ENCODE results near the gene HACD4. TPM values are rescaled to one million over a fixed set of nuclear protein-coding genes. Genes with fewer than 3 reads are reported as not detected.

HACD4 gene
- total RNA-seq, 3 donors from 2014 or later, result 3.3 to 5.1 (median 4.0) TPM

- Histone ChIP-seq H3K27me3 (no peaks in the 10 kb centered on the region), H3K4me1 (no peaks in the 10 kb centered on the region), H3K4me3 (no peak overlapping the region), H3K9me3 (no peaks in the 10 kb centered on the region), H3K36me3 (no peaks in the 10 kb centered on the region), H3K27ac (no peak overlapping the region)
- DNase-seq (ENCODE audit: low spot score in 2 of 2), result no peak
- TF ChIP-seq POLR2A (IDR thresholded peaks at IDR 0.05), result no peak
- TF ChIP-seq POLR2AphosphoS5 (IDR thresholded peaks at IDR 0.05), result no peak
- TF ChIP-seq CTCF (IDR thresholded peaks at IDR 0.05), result no peak
- intact Hi-C loops (cut with DNase I; ENCODE audit: low total_unique reads), result no loop called here
Observed at GRCh38 chr9:21070906-21071305, 39.5 kb upstream of the HACD4 start.

DNA sequence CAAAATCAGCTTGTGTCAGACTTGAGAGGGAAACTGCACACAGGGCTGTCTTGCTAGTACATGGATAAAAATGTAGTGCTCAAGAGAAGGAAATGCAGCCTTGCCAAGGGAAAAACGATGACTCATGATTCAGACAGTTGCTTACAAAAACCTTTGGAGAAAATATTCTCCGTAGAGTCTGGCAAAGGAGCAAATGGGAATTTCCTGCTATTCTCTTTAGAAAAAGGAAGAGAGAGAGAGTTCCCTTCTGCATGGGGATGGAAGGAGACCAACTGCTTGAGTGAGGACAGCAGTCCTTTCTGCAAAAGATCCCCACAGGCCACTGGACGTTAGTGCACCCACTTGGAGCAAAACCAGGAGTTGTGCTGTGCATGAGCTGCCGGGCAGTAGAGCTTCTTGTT lies 38.7 kb upstream of the HACD4 start:
- H3K4me1 ChIP-seq, result no peaks in the 10 kb centered on the region
- no peaks in the 10 kb centered on the region for H3K27me3 ChIP-seq
- peak overlapping the region in 2 of 3 donors; percentile 4 to 44 for H3K4me3 ChIP-seq
- no peaks in the 10 kb centered on the region for H3K9me3 ChIP-seq
- peak in 1 of 2 donors; percentile 23 for DNase-seq (ENCODE audit: low spot score in 2 of 2)
- intact Hi-C loops (cut with DNase I; ENCODE audit: low total_unique reads), result no loop called here
- no peak overlapping the region for H3K27ac ChIP-seq
- no peaks in the 10 kb centered on the region for H3K36me3 ChIP-seq
- TF ChIP-seq CTCF (IDR thresholded peaks at IDR 0.05) (peak in 1 of 3 donors; percentile 13), POLR2AphosphoS5 (IDR thresholded peaks at IDR 0.05) (peak in 1 of 3 donors; percentile 15), POLR2A (IDR thresholded peaks at IDR 0.05) (no peak)

DNA sequence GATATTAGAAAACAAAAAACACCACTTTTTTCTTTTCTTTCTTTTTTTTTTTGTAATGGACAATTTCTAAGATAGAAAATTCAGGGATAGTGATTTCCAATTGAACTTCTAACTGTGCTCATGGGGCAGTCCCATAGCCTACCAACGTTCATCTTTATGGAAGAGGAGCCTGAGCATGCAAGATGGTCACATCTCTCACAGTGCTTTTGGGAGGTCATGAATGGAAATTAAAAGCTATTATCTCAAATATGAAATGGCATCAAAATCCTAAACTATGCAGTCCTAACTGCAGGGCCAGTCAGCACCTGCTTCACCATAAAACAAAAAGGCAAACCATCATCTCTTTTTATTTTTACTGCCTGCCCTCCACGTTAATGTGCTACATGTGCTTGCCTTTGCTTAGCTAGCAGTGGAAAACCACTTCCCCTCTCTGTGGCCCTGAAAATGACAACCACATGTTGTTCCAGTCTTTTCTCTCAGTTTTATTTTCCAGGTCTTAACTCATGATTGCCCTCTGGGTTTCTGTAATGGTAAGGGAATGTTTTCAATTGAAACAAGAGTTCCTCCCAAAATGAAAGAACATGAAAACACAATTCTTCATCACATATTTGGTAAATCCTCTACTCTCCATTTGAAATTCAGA lies 29.6 kb upstream of the HACD4 start:
- H3K9me3 ChIP-seq, result no peaks in the 10 kb centered on the region
- H3K27ac ChIP-seq, result no peak overlapping the region
- H3K36me3 ChIP-seq, result no peaks in the 10 kb centered on the region
- no peaks in the 10 kb centered on the region for H3K27me3 ChIP-seq
- no peak for DNase-seq (ENCODE audit: low spot score in 2 of 2)
- no peak overlapping the region for H3K4me3 ChIP-seq
- TF ChIP-seq POLR2A (IDR thresholded peaks at IDR 0.05), result no peak
- TF ChIP-seq POLR2AphosphoS5 (IDR thresholded peaks at IDR 0.05), result no peak
- no peak for TF ChIP-seq CTCF (IDR thresholded peaks at IDR 0.05)
- H3K4me1 ChIP-seq, result no peaks in the 10 kb centered on the region
- intact Hi-C loops (cut with DNase I; ENCODE audit: low total_unique reads), result loop anchor here (10.0 kb wide), 1 partner anchor 1036 kb away; no protein-coding TSS in a partner anchor

GRCh38 chr9:21056931-21057330 lies 25.5 kb upstream of the HACD4 start:
- no peaks in the 10 kb centered on the region for H3K9me3 ChIP-seq
- no peak for DNase-seq (ENCODE audit: low spot score in 2 of 2)
- H3K36me3 ChIP-seq, result no peaks in the 10 kb centered on the region
- TF ChIP-seq CTCF (IDR thresholded peaks at IDR 0.05), result no peak
- no peak for TF ChIP-seq POLR2AphosphoS5 (IDR thresholded peaks at IDR 0.05)
- no peak for TF ChIP-seq POLR2A (IDR thresholded peaks at IDR 0.05)
- no peak overlapping the region for H3K4me3 ChIP-seq
- H3K27ac ChIP-seq, result no peak overlapping the region
- no peaks in the 10 kb centered on the region for H3K4me1 ChIP-seq
- no peaks in the 10 kb centered on the region for H3K27me3 ChIP-seq
- intact Hi-C loops (cut with DNase I; ENCODE audit: low total_unique reads), result no loop called here

GRCh38 chr9:21053851-21054250 lies 22.4 kb upstream of the HACD4 start:
- Histone ChIP-seq H3K4me3 (no peak overlapping the region), H3K4me1 (no peaks in the 10 kb centered on the region), H3K27ac (no peak overlapping the region), H3K9me3 (no peaks in the 10 kb centered on the region), H3K36me3 (no peaks in the 10 kb centered on the region), H3K27me3 (no peaks in the 10 kb centered on the region)
- intact Hi-C loops (cut with DNase I; ENCODE audit: low total_unique reads), result no loop called here
- TF ChIP-seq CTCF (IDR thresholded peaks at IDR 0.05) (no peak), POLR2AphosphoS5 (IDR thresholded peaks at IDR 0.05) (no peak), POLR2A (IDR thresholded peaks at IDR 0.05) (no peak)
- DNase-seq (ENCODE audit: low spot score in 2 of 2), result no peak
